GM23338 (cell line): ENCODE data around the gene TBCB. TPM values are rescaled to one million over a fixed set of nuclear protein-coding genes. Genes with fewer than 3 reads are reported as not detected.

Source experiments
- ATAC-seq: fragments of 200-7000 bp; cut with Tn5 transposase; 3 replicates; pipeline ENCODE4 v1.9.1; 2020
- DNase-seq: peaks from one replicate; pipeline ENCODE4 v3.0.0-alpha.2; 2015; ENCODE audit warnings: low spot score
- H2AFZ ChIP-seq: fragments of 200-600 bp; sonication (generic); 2 replicates; pipeline ENCODE4 v1.8.0; 2016; ENCODE audit warnings: antibody characterized with exemption, mild to moderate bottlenecking, moderate library complexity
- H3F3A ChIP-seq: fragments of 200-600 bp; sonication (generic); replicated peaks from 2 replicates; pipeline ENCODE4 v1.8.0; 2017; ENCODE audit warnings: antibody characterized with exemption, mixed run types, low read depth
- H3K27ac ChIP-seq: fragments of 200-600 bp; sonication (generic); 2 replicates; pipeline ENCODE4 v1.6.1; 2016; ENCODE audit warnings: low read depth
- H3K27me3 ChIP-seq: fragments of 200-600 bp; sonication (generic); 2 replicates; pipeline ENCODE4 v1.8.0; 2016; ENCODE audit warnings: mild to moderate bottlenecking, mixed run types, moderate library complexity; ENCODE audit not compliant: insufficient read depth
- H3K36me3 ChIP-seq: fragments of 200-600 bp; sonication (generic); 2 replicates; pipeline ENCODE4 v1.8.0; 2016; ENCODE audit warnings: mild to moderate bottlenecking; ENCODE audit not compliant: insufficient read depth
- H3K4me1 ChIP-seq: fragments of 200-600 bp; sonication (generic); 2 replicates; pipeline ENCODE4 v1.8.0; 2016; ENCODE audit warnings: mild to moderate bottlenecking, moderate library complexity; ENCODE audit not compliant: insufficient read depth
- H3K4me2 ChIP-seq: fragments of 200-600 bp; sonication (generic); 2 replicates; pipeline ENCODE4 v1.7.1; 2017; ENCODE audit warnings: mixed run types
- H3K4me3 ChIP-seq: fragments of 200-600 bp; sonication (generic); 2 replicates; pipeline ENCODE4 v1.6.1; 2016; ENCODE audit warnings: mixed run types
- H3K79me2 ChIP-seq: fragments of 200-600 bp; sonication (generic); replicated peaks from 2 replicates; pipeline ENCODE4 v1.8.0; 2017; ENCODE audit warnings: mild to moderate bottlenecking; ENCODE audit not compliant: insufficient read depth
- H3K9me2 ChIP-seq: fragments of 200-600 bp; sonication (generic); 2 replicates; pipeline ENCODE4 v1.8.0; 2017; ENCODE audit not compliant: insufficient read depth
- H4K20me1 ChIP-seq: fragments of 200-600 bp; sonication (generic); replicated peaks from 2 replicates; pipeline ENCODE4 v1.8.0; 2017; ENCODE audit warnings: mild to moderate bottlenecking; ENCODE audit not compliant: insufficient read depth
- H3K27ac Mint-ChIP-seq: 2 replicates; pipeline ENCODE4 v1.8.0; 2020; ENCODE audit warnings: inconsistent platforms, mild to moderate bottlenecking, moderate library complexity, mixed read lengths
- H3K27me3 Mint-ChIP-seq: 3 replicates; pipeline ENCODE4 v1.8.0; 2022; ENCODE audit warnings: low read depth, mild to moderate bottlenecking, moderate library complexity, mixed read lengths, inconsistent platforms; ENCODE audit not compliant: insufficient read depth, poor library complexity
- H3K36me3 Mint-ChIP-seq: 3 replicates; pipeline ENCODE4 v1.8.0; 2021; ENCODE audit warnings: low read depth, mild to moderate bottlenecking, inconsistent platforms, moderate library complexity, mixed read lengths
- H3K4me1 Mint-ChIP-seq: 3 replicates; pipeline ENCODE4 v1.8.0; 2020; ENCODE audit warnings: mild to moderate bottlenecking, inconsistent platforms, mixed read lengths
- H3K4me3 Mint-ChIP-seq: 3 replicates; pipeline ENCODE4 v1.8.0; 2021; ENCODE audit warnings: moderate library complexity, mild to moderate bottlenecking, inconsistent platforms, mixed read lengths
- H3K9me3 Mint-ChIP-seq: 3 replicates; pipeline ENCODE4 v1.8.0; 2020; ENCODE audit warnings: moderate library complexity, mild to moderate bottlenecking, inconsistent platforms, mixed read lengths
- STAT1 ChIP-seq: IDR thresholded peaks from one replicate; pipeline ENCODE4 v1.6.1; 2016; ENCODE audit warnings: antibody characterized with exemption; ENCODE audit not compliant: unreplicated experiment
- ZNF331 ChIP-seq: fragments of 250-450 bp; sonication (Bioruptor Pico); IDR thresholded peaks from 2 replicates; pipeline ENCODE4 v1.5.0; 2020; ENCODE audit warnings: low read depth, mild to moderate bottlenecking, moderate library complexity
- ZNF462 ChIP-seq: fragments of 250-450 bp; sonication (Bioruptor Pico); IDR thresholded peaks from 2 replicates; pipeline ENCODE4 v1.5.0; 2020; ENCODE audit warnings: mild to moderate bottlenecking, moderate library complexity
- polyA plus RNA-seq: library from polyadenylated mRNA; unstranded; fragments of >200 nt; fragmentation: Nextera tagmentation; extraction: Ambion mirVana; gene quantifications from 2 replicates; pipeline ENCODE4 v1.2.1, GENCODE V29; 2016
- total RNA-seq: library from RNA; depleted of rRNA; stranded (reverse); fragments of >200 nt; shearing (Covaris generic); gene quantifications from 2 replicates; pipeline ENCODE4 v1.2.3, GENCODE V29; 2014
- TF ChIP-seq, protein P1 (sequence below): IDR thresholded peaks from 2 replicates; pipeline ENCODE4 v1.6.1; 2016; ENCODE audit warnings: antibody characterized with exemption
- TF ChIP-seq, protein P2 (sequence below), 2 experiments: fragments of 200-600 bp in 1 of 2; sonication (generic) in 1 of 2; conservative IDR thresholded peaks; 2 replicates each; pipeline versions ENCODE4 v1.5.1 to v1.6.1; 2016 to 2017; ENCODE audit warnings: antibody characterized with exemption in 2 of 2, low read depth in 2 of 2, mild to moderate bottlenecking in 2 of 2, moderate library complexity in 1 of 2

TBCB gene
- total and polyA plus RNA-seq, 2 experiments from 2014 or later, result 275 to 290 TPM

- Mint-ChIP-seq H3K36me3 (peaks cover 40% of the 10 kb centered on the region), H3K9me3 (no peaks in the 10 kb centered on the region; the same call in 2 of the 3 replicates), H3K4me3 (peak overlapping the region; percentile 99), H3K4me1 (peaks cover 36% of the 10 kb centered on the region), H3K27me3 (peaks cover 22% of the 10 kb centered on the region), H3K27ac (no peak overlapping the region)
- H3K9me2 ChIP-seq, result no peaks in the 10 kb centered on the region
- H3K27me3 ChIP-seq, result no peaks in the 10 kb centered on the region
- no peak for TF ChIP-seq STAT1
- TF ChIP-seq, protein P1, sequence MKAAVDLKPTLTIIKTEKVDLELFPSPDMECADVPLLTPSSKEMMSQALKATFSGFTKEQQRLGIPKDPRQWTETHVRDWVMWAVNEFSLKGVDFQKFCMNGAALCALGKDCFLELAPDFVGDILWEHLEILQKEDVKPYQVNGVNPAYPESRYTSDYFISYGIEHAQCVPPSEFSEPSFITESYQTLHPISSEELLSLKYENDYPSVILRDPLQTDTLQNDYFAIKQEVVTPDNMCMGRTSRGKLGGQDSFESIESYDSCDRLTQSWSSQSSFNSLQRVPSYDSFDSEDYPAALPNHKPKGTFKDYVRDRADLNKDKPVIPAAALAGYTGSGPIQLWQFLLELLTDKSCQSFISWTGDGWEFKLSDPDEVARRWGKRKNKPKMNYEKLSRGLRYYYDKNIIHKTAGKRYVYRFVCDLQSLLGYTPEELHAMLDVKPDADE, result no peak
- no peak for TF ChIP-seq ZNF331 (CRISPR knock-in tag)
- TF ChIP-seq, protein P2, sequence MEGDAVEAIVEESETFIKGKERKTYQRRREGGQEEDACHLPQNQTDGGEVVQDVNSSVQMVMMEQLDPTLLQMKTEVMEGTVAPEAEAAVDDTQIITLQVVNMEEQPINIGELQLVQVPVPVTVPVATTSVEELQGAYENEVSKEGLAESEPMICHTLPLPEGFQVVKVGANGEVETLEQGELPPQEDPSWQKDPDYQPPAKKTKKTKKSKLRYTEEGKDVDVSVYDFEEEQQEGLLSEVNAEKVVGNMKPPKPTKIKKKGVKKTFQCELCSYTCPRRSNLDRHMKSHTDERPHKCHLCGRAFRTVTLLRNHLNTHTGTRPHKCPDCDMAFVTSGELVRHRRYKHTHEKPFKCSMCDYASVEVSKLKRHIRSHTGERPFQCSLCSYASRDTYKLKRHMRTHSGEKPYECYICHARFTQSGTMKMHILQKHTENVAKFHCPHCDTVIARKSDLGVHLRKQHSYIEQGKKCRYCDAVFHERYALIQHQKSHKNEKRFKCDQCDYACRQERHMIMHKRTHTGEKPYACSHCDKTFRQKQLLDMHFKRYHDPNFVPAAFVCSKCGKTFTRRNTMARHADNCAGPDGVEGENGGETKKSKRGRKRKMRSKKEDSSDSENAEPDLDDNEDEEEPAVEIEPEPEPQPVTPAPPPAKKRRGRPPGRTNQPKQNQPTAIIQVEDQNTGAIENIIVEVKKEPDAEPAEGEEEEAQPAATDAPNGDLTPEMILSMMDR (conservative IDR thresholded peaks at IDR 0.05; ENCODE audit: low read depth in 2 of 2), result no peak
- no peak for TF ChIP-seq ZNF462 (CRISPR knock-in tag)
- peaks cover 22% of the 10 kb centered on the region for H3K79me2 ChIP-seq
- DNase-seq (no peak), ATAC-seq (no peak)
- H3K4me1 ChIP-seq, result peaks cover 20% of the 10 kb centered on the region
- H3K4me3 ChIP-seq, result no peak overlapping the region
- no peak overlapping the region for H3K27ac ChIP-seq
- H3K36me3 ChIP-seq, result no peaks in the 10 kb centered on the region; the same call in 1 of the 2 replicates
- peaks cover 10% of the 10 kb centered on the region; the same call in 1 of the 2 replicates for H4K20me1 ChIP-seq
- H3F3A ChIP-seq, result peaks cover 26% of the 10 kb centered on the region
- no peak overlapping the region for H2AFZ ChIP-seq
- H3K4me2 ChIP-seq, result no peak overlapping the region
Observed at GRCh38 chr19:36112678-36113077, 2.6 kb upstream of the TBCB start.
